ENCODE measurements around the gene DMBX1. TPM values are rescaled to one million over a fixed set of nuclear protein-coding genes. Genes with fewer than 3 reads are reported as not detected.

DMBX1 gene
- total RNA-seq, 1 experiment from 2014 or later, result 2.3 TPM

GRCh38 chr1:46457178-46457577 lies 32.5 kb upstream of the DMBX1 start:
- no peak overlapping the region for H4K8ac ChIP-seq (replicated peaks; ENCODE audit: insufficient read length, low read depth, low read length)
- H3K4me1 ChIP-seq (ENCODE audit: insufficient read depth, low read length), result peaks cover 2% of the 10 kb centered on the region; the same call in 1 of the 2 replicates
- H2BK15ac ChIP-seq (ENCODE audit: low read depth, low read length), result no peak overlapping the region
- no peaks in the 10 kb centered on the region for H3K79me1 ChIP-seq (ENCODE audit: insufficient read depth, low read depth, low read length, poor library complexity, severe bottlenecking)
- no peak overlapping the region for H3T11ph ChIP-seq (ENCODE audit: low read length)
- no CpG with 5 or more reads among the region's 6 CpGs for WGBS (ENCODE audit: extremely low coverage, insufficient read length, low lambda C conversion rate)
- Mint-ChIP-seq H3K36me3 (ENCODE audit: insufficient read depth in 1 of 3, low read depth in 3 of 3) (no peaks in the 10 kb centered on the region), H3K9me3 (peaks cover 0 to 3% of the 10 kb centered on the region in 2 experiments; a peak in 2 of 5 replicates), H3K4me3 (no peak overlapping the region), H3K27me3 (ENCODE audit: low read depth) (peaks cover 98% of the 10 kb centered on the region), H3K27ac (no peak overlapping the region), H3K4me1 (peaks cover 34 to 65% of the 10 kb centered on the region in 2 experiments)
- no peak overlapping the region for H2BK20ac ChIP-seq (ENCODE audit: low read depth, low read length, poor library complexity, severe bottlenecking)
- no peak overlapping the region for H3K9ac ChIP-seq (ENCODE audit: extremely low read depth, insufficient read length, low read length)
- no peak overlapping the region for H4K5ac ChIP-seq (ENCODE audit: insufficient read length, low read depth, low read length)
- TF ChIP-seq CTCF (conservative IDR thresholded peaks at IDR 0.05), result no peak
- H3K23ac ChIP-seq (ENCODE audit: insufficient read length, low read depth, low read length), result no peak overlapping the region
- no peak overlapping the region for H2BK12ac ChIP-seq (ENCODE audit: insufficient read length, low read depth, low read length)
- no peak overlapping the region for H4K91ac ChIP-seq (ENCODE audit: insufficient read length, low read depth, low read length)
- H3K27ac ChIP-seq (ENCODE audit: insufficient read length, low read depth, low read length), result no peak overlapping the region
- no peak overlapping the region for H2BK5ac ChIP-seq (ENCODE audit: insufficient read length, low read length)
- no peaks in the 10 kb centered on the region for H3K23me2 ChIP-seq (ENCODE audit: insufficient read length, low read depth, low read length, poor library complexity, severe bottlenecking)
- H3K79me2 ChIP-seq (ENCODE audit: insufficient read depth, low read length), result no peaks in the 10 kb centered on the region
- H4K20me1 ChIP-seq (ENCODE audit: control insufficient read depth, insufficient read depth, insufficient read length), result no peaks in the 10 kb centered on the region
- H2BK120ac ChIP-seq (ENCODE audit: low read depth, low read length, poor library complexity, severe bottlenecking), result no peak overlapping the region
- H3K9me3 ChIP-seq (ENCODE audit: control insufficient read depth, low read depth, low read length), result no peaks in the 10 kb centered on the region
- peaks cover 6% of the 10 kb centered on the region; the same call in 1 of the 2 replicates for H3K27me3 ChIP-seq (ENCODE audit: insufficient read depth, low read length)
- H2AK5ac ChIP-seq (ENCODE audit: insufficient read length, low read length), result no peak overlapping the region
- no peak overlapping the region for H2AFZ ChIP-seq (ENCODE audit: low read length)
- no peak for DNase-seq
- no peak overlapping the region for H3K56ac ChIP-seq (ENCODE audit: insufficient read length, low read depth, low read length)
- no peak overlapping the region for H3K18ac ChIP-seq (ENCODE audit: insufficient read length, low read depth, low read length)
- H3K4me2 ChIP-seq (ENCODE audit: insufficient read depth, insufficient read length, low read length), result no peak overlapping the region
- H3K4ac ChIP-seq (ENCODE audit: low read depth, low read length), result no peak overlapping the region
- H3K14ac ChIP-seq (ENCODE audit: insufficient read depth, low read length), result no peak overlapping the region
